GM19043 (cell line): ENCODE results near the gene SEMG2.

Source experiments
- ATAC-seq: cut with Tn5 transposase; IDR thresholded peaks from one replicate; pipeline ENCODE4 v1.9.1; 2021; ENCODE audit warnings: low read depth; ENCODE audit not compliant: unreplicated experiment

Gene SEMG2, protein sequence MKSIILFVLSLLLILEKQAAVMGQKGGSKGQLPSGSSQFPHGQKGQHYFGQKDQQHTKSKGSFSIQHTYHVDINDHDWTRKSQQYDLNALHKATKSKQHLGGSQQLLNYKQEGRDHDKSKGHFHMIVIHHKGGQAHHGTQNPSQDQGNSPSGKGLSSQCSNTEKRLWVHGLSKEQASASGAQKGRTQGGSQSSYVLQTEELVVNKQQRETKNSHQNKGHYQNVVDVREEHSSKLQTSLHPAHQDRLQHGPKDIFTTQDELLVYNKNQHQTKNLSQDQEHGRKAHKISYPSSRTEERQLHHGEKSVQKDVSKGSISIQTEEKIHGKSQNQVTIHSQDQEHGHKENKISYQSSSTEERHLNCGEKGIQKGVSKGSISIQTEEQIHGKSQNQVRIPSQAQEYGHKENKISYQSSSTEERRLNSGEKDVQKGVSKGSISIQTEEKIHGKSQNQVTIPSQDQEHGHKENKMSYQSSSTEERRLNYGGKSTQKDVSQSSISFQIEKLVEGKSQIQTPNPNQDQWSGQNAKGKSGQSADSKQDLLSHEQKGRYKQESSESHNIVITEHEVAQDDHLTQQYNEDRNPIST

GRCh38 chr20:45221076-45221475 is at the start of gene SEMG2:
Gene SEMG2, plus strand, starts transcription at chr20:45221373. Its CDS starts 17 bp downstream, at chr20:45221390.
- no peak for ATAC-seq

- no peak for ATAC-seq
Measured at GRCh38 chr20:45173522-45173921, 47.7 kb upstream of the SEMG2 start.

GRCh38 chr20:45174434-45175364 is 46.5 kb upstream of the SEMG2 start, which contains the start of gene PI3:
Gene PI3, plus strand, starts transcription at chr20:45174902. Its CDS starts 21 bp downstream, at chr20:45174923.
- ATAC-seq = no peak

GRCh38 chr20:45176526-45177267 is 44.5 kb upstream of the SEMG2 start:
- no peak for ATAC-seq

GRCh38 chr20:45179166-45179565 is 42.0 kb upstream of the SEMG2 start:
- ATAC-seq = no peak

DNA sequence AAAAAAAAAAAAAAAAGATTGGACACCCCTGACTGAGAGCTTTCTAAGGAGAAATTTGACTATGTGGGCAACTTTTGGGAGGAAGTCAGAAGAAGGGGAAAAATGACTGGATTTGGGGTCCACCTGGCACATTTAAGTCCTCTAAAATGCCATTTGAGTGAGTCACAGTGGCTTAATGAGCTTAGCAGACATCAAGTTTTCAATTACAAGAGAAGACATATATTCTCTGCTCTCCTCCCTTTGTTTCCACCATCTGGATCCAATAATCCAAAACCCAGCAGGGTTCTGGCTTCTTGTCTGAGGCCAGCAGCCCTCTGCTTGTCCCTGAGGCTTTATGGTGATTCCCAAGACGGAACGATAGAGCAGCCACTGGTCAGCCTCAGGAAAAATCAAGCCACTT is 39.5 kb upstream of the SEMG2 start:
- ATAC-seq = no peak

DNA sequence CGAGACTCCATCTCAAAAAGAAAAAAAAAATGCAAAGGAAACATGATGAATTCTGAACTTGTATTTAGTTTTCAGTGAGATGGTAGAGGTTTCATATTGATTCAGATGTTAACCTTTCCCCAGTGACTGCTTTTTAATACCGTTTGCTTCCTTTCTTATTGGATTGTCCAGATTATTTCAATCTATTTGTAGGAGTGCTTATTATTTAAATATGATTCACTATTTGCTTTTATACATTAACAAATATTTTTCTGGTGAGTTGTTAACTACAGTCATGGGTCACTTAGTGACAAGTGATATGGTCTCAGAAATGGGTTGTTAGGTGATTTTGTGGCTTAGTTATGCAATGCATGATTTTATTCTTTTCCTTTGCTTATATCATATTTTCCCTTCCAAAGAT is 38.1 kb upstream of the SEMG2 start:
- ATAC-seq = no peak

DNA sequence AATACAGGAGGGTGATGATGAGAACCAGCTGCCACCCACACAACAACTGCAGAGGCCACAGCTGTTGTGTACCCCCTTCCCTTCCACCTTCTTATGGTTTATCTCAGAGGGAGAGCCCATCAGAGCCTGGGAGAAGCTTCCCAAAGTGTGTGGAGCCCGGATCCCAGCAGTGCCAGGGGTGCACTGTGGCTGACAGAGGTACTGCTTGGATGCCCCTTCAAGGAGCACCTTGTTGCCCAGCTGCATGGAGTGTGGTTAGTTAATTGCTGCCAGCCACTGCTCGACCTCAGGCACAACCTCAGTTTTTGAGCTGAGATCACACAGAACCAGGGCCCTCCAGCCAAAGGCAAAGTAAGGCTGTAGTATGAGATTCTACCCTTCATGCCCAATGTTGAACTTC is 33.5 kb upstream of the SEMG2 start:
- no peak for ATAC-seq

GRCh38 chr20:45189067-45189609 is 32.0 kb upstream of the SEMG2 start:
- ATAC-seq = no peak

- ATAC-seq = no peak
Measured at GRCh38 chr20:45189861-45190260, 31.3 kb upstream of the SEMG2 start.

GRCh38 chr20:45191926-45192325 is 29.2 kb upstream of the SEMG2 start:
- ATAC-seq = no peak

- ATAC-seq = no peak
Measured at GRCh38 chr20:45193331-45193730, 27.8 kb upstream of the SEMG2 start.

GRCh38 chr20:45206725-45207124 is 14.4 kb upstream of the SEMG2 start, which contains the start of gene SEMG1:
Gene SEMG1, plus strand, starts transcription at chr20:45207033. Its CDS starts 21 bp downstream, at chr20:45207054.
- ATAC-seq = no peak

DNA sequence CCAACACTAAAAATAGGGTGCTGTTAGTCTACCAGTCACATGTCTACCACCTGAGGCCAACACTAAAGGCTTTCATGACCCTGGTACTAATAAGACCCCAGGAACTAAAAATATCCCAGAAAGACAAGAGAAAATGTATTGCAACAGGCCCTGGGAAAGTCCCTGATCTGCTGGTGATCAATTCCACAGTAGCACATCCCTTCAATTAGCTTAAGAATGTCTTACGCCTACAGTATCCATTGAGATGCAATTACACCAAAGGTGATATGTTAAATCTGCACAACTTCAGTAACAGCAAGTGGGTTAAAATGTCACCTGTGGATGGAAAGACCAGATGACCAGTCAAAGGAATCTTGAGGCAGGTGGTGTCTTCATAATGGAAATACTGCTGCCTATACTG is 11.2 kb upstream of the SEMG2 start:
- no peak for ATAC-seq

- ATAC-seq = no peak
Measured at GRCh38 chr20:45211569-45212474, 9.4 kb upstream of the SEMG2 start.

DNA sequence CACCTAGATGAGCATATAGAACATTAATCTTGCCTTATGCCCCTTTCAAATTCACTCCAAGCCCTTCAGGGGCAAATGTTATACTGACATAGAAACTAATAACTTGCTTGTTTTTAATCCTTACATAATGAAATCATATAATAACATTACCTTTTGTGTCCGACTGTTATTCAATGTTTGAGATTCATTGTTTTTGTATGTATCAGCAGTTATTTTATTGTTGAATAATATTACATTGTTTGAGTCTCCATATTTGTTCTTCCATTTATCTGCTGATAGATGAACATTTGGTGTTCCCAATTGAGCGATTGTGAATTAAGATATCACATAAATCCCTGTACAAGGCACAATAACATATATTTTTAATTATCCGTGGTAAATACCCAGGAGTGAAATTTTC is 8.3 kb upstream of the SEMG2 start:
- ATAC-seq = no peak

GRCh38 chr20:45218124-45218523 is 3.0 kb upstream of the SEMG2 start:
- ATAC-seq = no peak

GRCh38 chr20:45218636-45219035 is 2.5 kb upstream of the SEMG2 start:
- no peak for ATAC-seq

DNA sequence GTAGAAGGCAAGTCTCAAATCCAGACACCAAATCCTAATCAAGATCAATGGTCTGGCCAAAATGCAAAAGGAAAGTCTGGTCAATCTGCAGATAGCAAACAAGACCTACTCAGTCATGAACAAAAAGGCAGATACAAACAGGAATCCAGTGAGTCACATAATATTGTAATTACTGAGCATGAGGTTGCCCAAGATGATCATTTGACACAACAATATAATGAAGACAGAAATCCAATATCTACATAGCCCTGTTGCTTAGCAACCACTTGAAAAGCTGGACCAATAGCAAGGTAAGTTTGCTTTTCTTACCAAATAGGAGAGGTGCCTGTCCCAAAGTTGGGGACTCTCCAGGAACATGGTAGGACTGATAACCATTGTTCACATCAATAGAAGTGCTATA is 2.0 kb downstream of the SEMG2 start:
- ATAC-seq = no peak
